HG02970 (cell line): ENCODE results near the gene GABRR2.
"Not testable (repeated sequence)": the region's sequence is repeated elsewhere in the genome, so short reads cannot be mapped to it uniquely, and the experiment has no call there.

ENCODE experiments used
- ATAC-seq: cut with Tn5 transposase; IDR thresholded peaks from one replicate; pipeline ENCODE4 v1.9.1; 2021; ENCODE audit warnings: mild to moderate bottlenecking, moderate library complexity, moderate number of reproducible peaks; ENCODE audit not compliant: unreplicated experiment, low FRiP score

The GABRR2 gene

GRCh38 chr6:89295981-89296380 lies 19.1 kb downstream of the GABRR2 start:
- no peak for ATAC-seq

- not testable (repeated sequence) for ATAC-seq
These were observed 20.0 kb downstream of the GABRR2 start for GRCh38 chr6:89295116-89295515.

- ATAC-seq, result no peak
These were observed 23.8 kb downstream of the GABRR2 start for GRCh38 chr6:89291256-89291819.

- no peak for ATAC-seq
These were observed 24.5 kb downstream of the GABRR2 start for GRCh38 chr6:89290401-89291155.

GRCh38 chr6:89289710-89290109 lies 25.4 kb downstream of the GABRR2 start:
- ATAC-seq, result no peak

GRCh38 chr6:89287351-89288028 lies 27.6 kb downstream of the GABRR2 start:
- ATAC-seq, result no peak

GRCh38 chr6:89286516-89286915 lies 28.6 kb downstream of the GABRR2 start:
- no peak for ATAC-seq

GRCh38 chr6:89284963-89285735 lies 29.9 kb downstream of the GABRR2 start:
- no peak for ATAC-seq

- ATAC-seq, result no peak
These were observed 31.0 kb downstream of the GABRR2 start for GRCh38 chr6:89284081-89284480.

GRCh38 chr6:89282749-89283148 lies 32.4 kb downstream of the GABRR2 start:
- ATAC-seq, result no peak

GRCh38 chr6:89281779-89282246 lies 33.3 kb downstream of the GABRR2 start:
- peak; percentile 83 for ATAC-seq

GRCh38 chr6:89278956-89279355 lies 36.1 kb downstream of the GABRR2 start:
- ATAC-seq, result no peak

- ATAC-seq, result no peak
These were observed 39.2 kb downstream of the GABRR2 start for GRCh38 chr6:89275900-89276299.

GRCh38 chr6:89273816-89274215 lies 41.3 kb downstream of the GABRR2 start:
- ATAC-seq, result no peak

GRCh38 chr6:89272596-89272995 lies 42.5 kb downstream of the GABRR2 start:
- ATAC-seq, result no peak

- ATAC-seq, result no peak
These were observed 44.0 kb downstream of the GABRR2 start for GRCh38 chr6:89270951-89271721.

GRCh38 chr6:89269981-89270380 lies 45.1 kb downstream of the GABRR2 start:
- ATAC-seq, result no peak

- ATAC-seq, result no peak
These were observed 45.8 kb downstream of the GABRR2 start for GRCh38 chr6:89269252-89269651.

GRCh38 chr6:89268776-89269175 lies 46.3 kb downstream of the GABRR2 start:
- ATAC-seq, result no peak

- no peak for ATAC-seq
These were observed 47.2 kb downstream of the GABRR2 start for GRCh38 chr6:89267918-89268317.
